GM12878 (cell line): Measurements from ENCODE around the gene C1QL4. TPM values are rescaled to one million over a fixed set of nuclear protein-coding genes. Genes with fewer than 3 reads are reported as not detected.
A peak's percentile ranks its signal among the peaks of the same experiment; 100 is the strongest.

ENCODE experiments used
- CBFB ChIP-seq: IDR thresholded peaks from 2 replicates; pipeline ENCODE4 v1.6.1; 2016; ENCODE audit warnings: antibody characterized with exemption, low read depth
- CHD2 ChIP-seq: IDR thresholded peaks from 2 replicates; pipeline ENCODE4 v1.6.1; 2011; ENCODE audit warnings: low read depth, low read length, improper control_type of control experiment, borderline replicate concordance
- CHD4 ChIP-seq: fragments of 200-600 bp; sonication (generic); IDR thresholded peaks from 2 replicates; pipeline ENCODE4 v1.6.1; 2016; ENCODE audit warnings: mild to moderate bottlenecking
- ETV6 ChIP-seq, 2 experiments: fragments of 450-650 bp in 1 of 2; IDR thresholded peaks in 1 of 2; conservative IDR thresholded peaks in 1 of 2; 2 replicates each; pipeline ENCODE4 v1.6.1; 2014; ENCODE audit warnings: antibody characterized with exemption in 1 of 2, borderline replicate concordance in 1 of 2, low read depth in 1 of 2, mild to moderate bottlenecking in 1 of 2, moderate library complexity in 1 of 2
- GABPA ChIP-seq: IDR thresholded peaks from 2 replicates; pipeline ENCODE4 v1.6.1; 2014; ENCODE audit warnings: antibody characterized with exemption, low read depth, mild to moderate bottlenecking, inconsistent platforms
- HDAC2 ChIP-seq: fragments of 200-600 bp; sonication (generic); IDR thresholded peaks from 2 replicates; pipeline ENCODE4 v1.6.1; 2017
- HDGF ChIP-seq: fragments of 450-650 bp; IDR thresholded peaks from 2 replicates; pipeline ENCODE4 v1.6.1; 2016; ENCODE audit warnings: antibody characterized with exemption
- IRF3 ChIP-seq: fragments of 450-650 bp; IDR thresholded peaks from 2 replicates; pipeline ENCODE4 v1.6.1; 2014; ENCODE audit warnings: mild to moderate bottlenecking
- KLF5 ChIP-seq: fragments of 450-650 bp; IDR thresholded peaks from 2 replicates; pipeline ENCODE4 v1.6.1; 2014; ENCODE audit warnings: mild to moderate bottlenecking; ENCODE audit not compliant: partially characterized antibody
- MTA3 ChIP-seq: IDR thresholded peaks from 2 replicates; pipeline ENCODE4 v1.6.1; 2012; ENCODE audit warnings: low read length, inconsistent platforms, borderline replicate concordance
- MYB ChIP-seq: fragments of 150-350 bp; IDR thresholded peaks from 2 replicates; pipeline ENCODE4 v1.6.1; 2014; ENCODE audit warnings: mild to moderate bottlenecking, low read depth, low read length, borderline replicate concordance
- MYC ChIP-seq: IDR thresholded peaks from 2 replicates; pipeline ENCODE4 v1.6.1; 2011; ENCODE audit warnings: mild to moderate bottlenecking, low read length, moderate library complexity, inconsistent platforms; ENCODE audit not compliant: insufficient read depth, insufficient replicate concordance, insufficient read length, severe bottlenecking
- POLR2A ChIP-seq: IDR thresholded peaks from 2 replicates; pipeline ENCODE4 v1.6.1; 2011; ENCODE audit warnings: low read depth, mild to moderate bottlenecking, low read length
- REST ChIP-seq: IDR thresholded peaks from 2 replicates; pipeline ENCODE4 v1.6.1; 2012; ENCODE audit warnings: mild to moderate bottlenecking, low read depth, low read length
- SMAD1 ChIP-seq: fragments of 450-650 bp; IDR thresholded peaks from 2 replicates; pipeline ENCODE4 v1.6.1; 2018; ENCODE audit warnings: mild to moderate bottlenecking, low read depth; ENCODE audit not compliant: partially characterized antibody
- SMARCA5 ChIP-seq: fragments of 450-650 bp; IDR thresholded peaks from 2 replicates; pipeline ENCODE4 v1.6.1; 2017; ENCODE audit warnings: mild to moderate bottlenecking
- SUZ12 ChIP-seq: fragments of 200-600 bp; sonication (generic); IDR thresholded peaks from one replicate; pipeline ENCODE4 v1.6.1; 2018; ENCODE audit warnings: antibody characterized with exemption, mild to moderate bottlenecking; ENCODE audit not compliant: unreplicated experiment
- TCF7 ChIP-seq: IDR thresholded peaks from 2 replicates; pipeline ENCODE4 v1.6.1; 2014; ENCODE audit warnings: antibody characterized with exemption, borderline replicate concordance
- ZBED1 ChIP-seq: IDR thresholded peaks from 2 replicates; pipeline ENCODE4 v1.6.1; 2016; ENCODE audit warnings: borderline replicate concordance
- polyA plus RNA-seq, 11 experiments: library from polyadenylated mRNA; depleted of rRNA in 4 of 11; unstranded in 6 of 11; stranded (reverse) in 5 of 11; fragments of >200 nt; fragmentation: Nextera tagmentation in 4 of 11; fragmentation: Illumina TruSeq in 1 of 11; extraction: Ambion mirVana in 4 of 11; extraction: Trizol in 1 of 11; gene quantifications; 1 replicate in 1 of 11; 2 replicates in 10 of 11; pipeline versions ENCODE4 v1.2.1 to v1.2.3, GENCODE V29; 2011 to 2016; ENCODE audit warnings: inconsistent platforms in 2 of 11, missing spikeins in 2 of 11, low read depth in 1 of 11
- total RNA-seq, 4 experiments: library from RNA; depleted of rRNA in 3 of 4; stranded (reverse); fragments of >200 nt in 3 of 4; fragmentation: Illumina TruSeq in 1 of 4; extraction: Trizol in 1 of 4; gene quantifications; 2 replicates each; pipeline versions ENCODE4 v1.2.1 to v1.2.3, GENCODE V29; 2013 to 2021
- TF ChIP-seq, protein P1 (sequence below): fragments of 450-650 bp; formaldehyde crosslinking; IDR thresholded peaks from 2 replicates; pipeline ENCODE4 v1.5.0; 2022; ENCODE audit warnings: mild to moderate bottlenecking, missing genetic modification characterization
- TF ChIP-seq, protein P2 (sequence below): fragments of 450-650 bp; conservative IDR thresholded peaks from 2 replicates; pipeline ENCODE4 v1.6.1; 2017; ENCODE audit warnings: mild to moderate bottlenecking, moderate library complexity

The C1QL4 gene
- total and polyA plus RNA-seq, 10 of the 15 experiments (the other 5 are each of a cell fraction or from before 2014, with no cell fraction given) = 0.05 TPM; not detected in 9

DNA sequence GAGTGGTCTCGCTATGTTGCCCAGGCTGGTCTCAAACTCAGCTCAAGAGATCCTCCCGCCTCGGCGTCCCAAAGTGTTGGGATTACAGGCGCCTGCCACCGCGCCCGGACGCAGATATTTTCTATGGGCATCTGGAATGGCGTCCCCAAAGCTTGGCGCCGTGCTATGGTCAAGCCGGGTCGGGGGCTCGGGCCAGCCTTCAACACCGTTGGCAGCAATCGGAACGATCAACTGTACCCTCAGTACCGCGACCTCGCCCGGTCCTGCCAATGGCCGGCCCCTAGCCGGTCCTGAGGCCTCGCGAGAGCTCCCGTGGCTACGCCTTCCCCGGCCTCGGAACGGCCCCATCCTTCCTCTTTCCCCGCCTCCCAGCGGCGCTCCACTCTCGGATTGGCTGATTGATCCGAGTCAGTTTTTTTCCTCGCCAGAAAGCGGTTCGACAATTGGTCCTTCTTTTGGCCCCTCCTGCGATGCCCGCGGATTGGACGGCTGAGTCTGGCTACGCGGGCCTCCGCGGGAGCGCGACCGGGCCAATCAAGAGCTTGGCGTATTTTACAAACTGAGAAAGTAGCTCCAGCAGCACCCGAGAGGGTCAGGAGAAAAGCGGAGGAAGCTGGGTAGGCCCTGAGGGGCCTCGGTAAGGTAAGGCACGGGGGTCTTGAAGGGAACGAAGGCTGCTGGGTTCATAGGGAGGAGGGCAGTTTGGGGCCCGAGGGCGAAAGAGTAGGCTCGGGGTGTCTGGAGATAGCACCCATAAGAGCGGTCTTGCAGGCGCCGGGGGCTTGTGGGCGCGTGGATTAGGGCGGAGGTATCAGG, 14.1 kb downstream of the C1QL4 start, which contains the start of gene TROAP (continued):
- TF ChIP-seq REST (no peak), MYB (no peak), HDGF (peak; percentile 83), SMAD1 (no peak), HDAC2 (peak; percentile 98), CBFB (0 out of 2 replicates have a peak, but pooled peaks have one; percentile 30), IRF3 (peak; percentile 86), ETV6 (conservative IDR thresholded peaks at IDR 0.05 in 1 of 2, IDR thresholded peaks at IDR 0.05 in 1 of 2; ENCODE audit: borderline replicate concordance in 1 of 2, low read depth in 1 of 2) (no peak), CHD2 (peak; percentile 98), MYC (no peak), CHD4 (no peak), SUZ12 (no peak), TCF7 (no peak), MTA3 (no peak), ZBED1 (no peak), KLF5 (no peak), SMARCA5 (0 out of 2 replicates have a peak, but pooled peaks have one; percentile 17), GABPA (no peak), POLR2A (peak; percentile 95)
- TF ChIP-seq, protein P1, sequence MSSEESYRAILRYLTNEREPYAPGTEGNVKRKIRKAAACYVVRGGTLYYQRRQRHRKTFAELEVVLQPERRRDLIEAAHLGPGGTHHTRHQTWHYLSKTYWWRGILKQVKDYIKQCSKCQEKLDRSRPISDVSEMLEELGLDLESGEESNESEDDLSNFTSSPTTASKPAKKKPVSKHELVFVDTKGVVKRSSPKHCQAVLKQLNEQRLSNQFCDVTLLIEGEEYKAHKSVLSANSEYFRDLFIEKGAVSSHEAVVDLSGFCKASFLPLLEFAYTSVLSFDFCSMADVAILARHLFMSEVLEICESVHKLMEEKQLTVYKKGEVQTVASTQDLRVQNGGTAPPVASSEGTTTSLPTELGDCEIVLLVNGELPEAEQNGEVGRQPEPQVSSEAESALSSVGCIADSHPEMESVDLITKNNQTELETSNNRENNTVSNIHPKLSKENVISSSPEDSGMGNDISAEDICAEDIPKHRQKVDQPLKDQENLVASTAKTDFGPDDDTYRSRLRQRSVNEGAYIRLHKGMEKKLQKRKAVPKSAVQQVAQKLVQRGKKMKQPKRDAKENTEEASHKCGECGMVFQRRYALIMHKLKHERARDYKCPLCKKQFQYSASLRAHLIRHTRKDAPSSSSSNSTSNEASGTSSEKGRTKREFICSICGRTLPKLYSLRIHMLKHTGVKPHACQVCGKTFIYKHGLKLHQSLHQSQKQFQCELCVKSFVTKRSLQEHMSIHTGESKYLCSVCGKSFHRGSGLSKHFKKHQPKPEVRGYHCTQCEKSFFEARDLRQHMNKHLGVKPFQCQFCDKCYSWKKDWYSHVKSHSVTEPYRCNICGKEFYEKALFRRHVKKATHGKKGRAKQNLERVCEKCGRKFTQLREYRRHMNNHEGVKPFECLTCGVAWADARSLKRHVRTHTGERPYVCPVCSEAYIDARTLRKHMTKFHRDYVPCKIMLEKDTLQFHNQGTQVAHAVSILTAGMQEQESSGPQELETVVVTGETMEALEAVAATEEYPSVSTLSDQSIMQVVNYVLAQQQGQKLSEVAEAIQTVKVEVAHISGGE (CRISPR knock-in tag) = no peak
- TF ChIP-seq, protein P2, sequence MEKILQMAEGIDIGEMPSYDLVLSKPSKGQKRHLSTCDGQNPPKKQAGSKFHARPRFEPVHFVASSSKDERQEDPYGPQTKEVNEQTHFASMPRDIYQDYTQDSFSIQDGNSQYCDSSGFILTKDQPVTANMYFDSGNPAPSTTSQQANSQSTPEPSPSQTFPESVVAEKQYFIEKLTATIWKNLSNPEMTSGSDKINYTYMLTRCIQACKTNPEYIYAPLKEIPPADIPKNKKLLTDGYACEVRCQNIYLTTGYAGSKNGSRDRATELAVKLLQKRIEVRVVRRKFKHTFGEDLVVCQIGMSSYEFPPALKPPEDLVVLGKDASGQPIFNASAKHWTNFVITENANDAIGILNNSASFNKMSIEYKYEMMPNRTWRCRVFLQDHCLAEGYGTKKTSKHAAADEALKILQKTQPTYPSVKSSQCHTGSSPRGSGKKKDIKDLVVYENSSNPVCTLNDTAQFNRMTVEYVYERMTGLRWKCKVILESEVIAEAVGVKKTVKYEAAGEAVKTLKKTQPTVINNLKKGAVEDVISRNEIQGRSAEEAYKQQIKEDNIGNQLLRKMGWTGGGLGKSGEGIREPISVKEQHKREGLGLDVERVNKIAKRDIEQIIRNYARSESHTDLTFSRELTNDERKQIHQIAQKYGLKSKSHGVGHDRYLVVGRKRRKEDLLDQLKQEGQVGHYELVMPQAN = peak; percentile 100
